ENCODE measurements around the gene CASKIN2.
"Not testable (repeated sequence)": the region's sequence is repeated elsewhere in the genome, so short reads cannot be mapped to it uniquely, and the experiment has no call there.

CASKIN2 gene

GRCh38 chr17:75487351-75488070 lies 27.8 kb downstream of the CASKIN2 start:
- DNase-seq: no peak

- no peak for DNase-seq
Observed at GRCh38 chr17:75486951-75487350, 28.4 kb downstream of the CASKIN2 start.

GRCh38 chr17:75486151-75486550 lies 29.2 kb downstream of the CASKIN2 start:
- DNase-seq: no peak

GRCh38 chr17:75485688-75486087 lies 29.6 kb downstream of the CASKIN2 start:
- no peak for DNase-seq

GRCh38 chr17:75482098-75482942 lies 33.0 kb downstream of the CASKIN2 start:
- no peak for DNase-seq

- DNase-seq: no peak
Observed at GRCh38 chr17:75481194-75482068, 33.9 kb downstream of the CASKIN2 start.

GRCh38 chr17:75480281-75480680 lies 35.1 kb downstream of the CASKIN2 start:
- DNase-seq: no peak

- DNase-seq: no peak
Observed at GRCh38 chr17:75478508-75478907, 36.8 kb downstream of the CASKIN2 start.

- not testable (repeated sequence) for DNase-seq
Observed at GRCh38 chr17:75477490-75477862, 37.9 kb downstream of the CASKIN2 start.

GRCh38 chr17:75476752-75477489 lies 38.4 kb downstream of the CASKIN2 start:
- DNase-seq: no peak

- no peak for DNase-seq
Observed at GRCh38 chr17:75476271-75476671, 39.1 kb downstream of the CASKIN2 start.

- no peak for DNase-seq
Observed at GRCh38 chr17:75475851-75476250, 39.5 kb downstream of the CASKIN2 start.

- DNase-seq: no peak
Observed at GRCh38 chr17:75475144-75475835, 40.0 kb downstream of the CASKIN2 start.

- no peak for DNase-seq
Observed at GRCh38 chr17:75474736-75475135, 40.6 kb downstream of the CASKIN2 start.

GRCh38 chr17:75473246-75473645 lies 42.1 kb downstream of the CASKIN2 start:
- no peak for DNase-seq

- DNase-seq: peak; percentile 39
Observed at GRCh38 chr17:75472119-75472518, 43.2 kb downstream of the CASKIN2 start.

- DNase-seq: no peak
Observed at GRCh38 chr17:75471207-75471606, 44.1 kb downstream of the CASKIN2 start.

GRCh38 chr17:75468779-75469373 lies 46.5 kb downstream of the CASKIN2 start:
- no peak for DNase-seq

- DNase-seq: no peak
Observed at GRCh38 chr17:75468291-75468754, 47.0 kb downstream of the CASKIN2 start.

- no peak for DNase-seq
Observed at GRCh38 chr17:75465039-75465438, 50.3 kb downstream of the CASKIN2 start.

- no peak for DNase-seq
Observed at GRCh38 chr17:75463603-75464002, 51.7 kb downstream of the CASKIN2 start.
